GM21786 (cell line): ENCODE results near the gene CANT1.

ENCODE experiments used
- ATAC-seq: cut with Tn5 transposase; IDR thresholded peaks from one replicate; pipeline ENCODE4 v1.9.1; 2021; ENCODE audit not compliant: unreplicated experiment

CANT1 gene

DNA sequence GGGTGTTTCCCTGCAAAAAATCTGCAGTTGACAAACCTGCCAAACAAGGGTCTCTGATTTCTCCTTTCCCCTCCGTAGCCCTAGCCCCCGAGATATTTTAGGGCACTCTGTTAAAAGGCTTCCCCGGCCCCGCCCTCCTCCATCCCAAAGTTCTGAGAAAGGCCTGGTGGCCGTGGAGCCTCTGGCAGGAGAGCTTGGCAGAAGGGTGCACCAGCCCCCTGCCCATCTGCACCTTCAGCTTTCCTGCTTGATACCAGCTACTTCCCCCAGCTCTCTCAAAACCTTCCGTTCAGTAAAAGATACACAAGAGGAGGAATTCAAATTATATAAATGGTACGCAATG is 711 bp upstream of the CANT1 start:
- no peak for ATAC-seq

DNA sequence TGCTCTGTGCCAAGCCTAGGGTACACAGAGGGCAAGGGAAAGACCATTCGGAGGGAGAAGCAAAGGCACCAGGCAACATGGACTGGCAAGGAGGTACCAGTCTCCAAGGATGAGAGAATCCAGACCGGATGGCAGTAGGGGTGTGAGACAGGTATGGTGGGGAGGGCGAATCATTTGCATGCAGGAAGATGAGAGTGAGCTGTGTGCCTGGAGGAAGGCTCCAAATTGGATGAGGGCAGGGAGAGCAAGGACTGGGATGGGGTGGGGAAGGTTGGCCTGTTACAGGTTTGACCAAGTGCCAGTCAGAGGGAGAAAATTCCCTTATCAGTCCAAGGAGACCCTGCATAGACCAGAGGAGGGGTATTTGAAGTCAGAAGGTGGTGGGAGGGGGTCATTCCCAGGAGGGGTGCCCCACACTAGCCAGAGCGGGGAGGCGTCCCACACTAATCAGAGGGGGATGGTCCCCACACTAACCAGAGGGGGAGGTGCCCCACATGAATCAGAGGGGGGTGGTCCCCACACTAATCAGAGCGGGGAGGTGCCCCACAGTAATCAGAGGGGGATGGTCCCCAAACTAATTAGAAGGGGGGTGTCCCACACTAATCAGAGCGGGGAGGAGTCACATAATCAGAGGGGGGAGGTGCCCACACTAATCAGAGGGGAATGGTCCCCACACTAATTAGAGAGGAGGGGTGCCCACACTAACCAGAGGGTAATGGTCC is 737 bp downstream of the CANT1 start:
- ATAC-seq: peak; percentile 7

DNA sequence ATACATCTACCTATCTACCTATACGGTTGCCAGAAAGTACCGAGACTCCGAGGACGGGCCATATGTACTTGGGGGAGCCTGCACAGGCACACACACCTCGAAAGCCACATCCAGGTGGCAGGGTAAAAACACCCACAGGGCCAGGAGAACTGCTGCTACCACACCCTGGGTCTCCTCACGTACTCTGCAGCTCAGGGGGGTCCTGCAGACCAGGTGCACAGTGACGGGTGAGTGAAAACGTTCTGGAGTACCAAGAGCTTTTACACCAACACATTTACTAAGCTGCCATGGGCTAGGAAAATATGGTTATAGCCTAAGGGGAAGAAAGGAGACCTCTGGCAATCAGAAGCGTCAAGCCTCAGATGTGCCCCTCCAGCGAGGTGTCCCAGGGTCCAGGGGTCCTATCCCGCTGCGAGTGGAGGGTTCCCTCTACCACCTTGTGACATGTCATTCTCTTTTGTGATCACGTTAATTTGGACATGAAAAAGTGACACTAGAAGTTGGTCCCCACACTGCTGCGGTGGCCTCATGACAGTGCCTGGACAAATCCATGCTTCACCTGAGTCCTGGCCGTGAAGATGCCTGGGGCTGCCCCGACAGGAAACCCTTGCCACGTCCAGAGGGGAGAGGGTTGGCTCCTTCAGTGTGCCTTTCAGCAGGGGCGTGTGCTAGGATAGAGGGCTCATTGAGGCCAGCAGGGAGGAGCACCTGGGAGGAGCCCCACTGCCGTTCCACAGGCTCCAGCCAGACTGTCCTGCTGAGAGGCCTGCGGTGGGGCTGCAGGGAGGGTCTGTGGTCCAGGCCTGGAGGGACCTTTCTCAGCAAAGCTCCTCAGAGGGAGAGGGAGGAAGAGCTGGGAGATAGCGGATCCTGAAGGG is 1.8 kb downstream of the CANT1 start:
- ATAC-seq: no peak

DNA sequence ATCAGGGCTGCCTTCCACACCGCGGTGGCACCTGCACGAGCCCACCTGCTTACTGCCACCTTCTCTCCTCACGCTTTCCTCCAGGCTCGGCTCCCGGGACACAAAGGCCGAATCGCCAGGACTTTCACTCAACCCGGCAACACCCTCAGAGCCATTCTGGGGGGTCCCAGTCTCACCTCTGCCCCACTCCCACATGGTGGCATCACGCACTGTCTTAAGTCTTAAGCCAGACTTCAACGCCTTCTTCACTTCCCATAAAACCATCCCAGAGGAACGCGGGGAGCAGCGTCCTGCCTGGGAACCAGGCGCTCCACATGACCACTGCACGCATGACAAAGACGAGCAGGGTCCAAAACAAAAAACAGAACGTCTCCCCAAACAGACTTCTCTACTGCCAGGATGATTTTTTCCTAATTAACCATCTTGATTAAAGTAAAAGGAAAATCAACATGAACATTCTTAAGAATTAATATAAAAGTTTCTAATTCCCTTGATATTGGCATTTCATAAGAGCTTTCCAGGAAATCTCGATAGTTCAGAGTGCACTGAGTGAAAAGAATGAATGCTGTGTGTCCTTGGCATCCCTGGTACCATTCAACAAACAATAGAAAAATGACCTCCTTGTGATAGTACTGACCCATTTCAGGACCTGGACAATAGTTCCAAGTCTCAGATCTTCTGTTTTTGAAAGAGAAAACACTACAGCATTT is 2.6 kb downstream of the CANT1 start:
- ATAC-seq: no peak

DNA sequence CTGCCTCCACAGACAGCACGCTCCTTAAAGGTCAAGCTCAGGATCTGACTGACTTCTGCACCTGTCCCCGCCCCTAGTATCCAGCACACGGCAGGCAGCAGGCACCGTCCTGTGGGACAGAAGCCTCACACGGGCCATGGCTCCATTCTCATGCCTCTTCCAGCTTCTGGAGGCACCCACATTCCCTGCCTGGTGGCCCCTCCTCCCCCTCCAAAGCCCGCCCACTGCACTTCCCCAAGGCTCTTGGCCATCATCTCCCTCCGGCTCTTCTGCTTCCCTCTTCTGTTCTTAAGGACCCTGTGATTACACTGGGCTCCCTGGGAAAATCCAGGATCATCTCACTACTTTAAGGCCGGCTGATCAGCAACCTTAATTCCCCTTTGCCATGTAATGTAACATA is 3.5 kb downstream of the CANT1 start:
- no peak for ATAC-seq

DNA sequence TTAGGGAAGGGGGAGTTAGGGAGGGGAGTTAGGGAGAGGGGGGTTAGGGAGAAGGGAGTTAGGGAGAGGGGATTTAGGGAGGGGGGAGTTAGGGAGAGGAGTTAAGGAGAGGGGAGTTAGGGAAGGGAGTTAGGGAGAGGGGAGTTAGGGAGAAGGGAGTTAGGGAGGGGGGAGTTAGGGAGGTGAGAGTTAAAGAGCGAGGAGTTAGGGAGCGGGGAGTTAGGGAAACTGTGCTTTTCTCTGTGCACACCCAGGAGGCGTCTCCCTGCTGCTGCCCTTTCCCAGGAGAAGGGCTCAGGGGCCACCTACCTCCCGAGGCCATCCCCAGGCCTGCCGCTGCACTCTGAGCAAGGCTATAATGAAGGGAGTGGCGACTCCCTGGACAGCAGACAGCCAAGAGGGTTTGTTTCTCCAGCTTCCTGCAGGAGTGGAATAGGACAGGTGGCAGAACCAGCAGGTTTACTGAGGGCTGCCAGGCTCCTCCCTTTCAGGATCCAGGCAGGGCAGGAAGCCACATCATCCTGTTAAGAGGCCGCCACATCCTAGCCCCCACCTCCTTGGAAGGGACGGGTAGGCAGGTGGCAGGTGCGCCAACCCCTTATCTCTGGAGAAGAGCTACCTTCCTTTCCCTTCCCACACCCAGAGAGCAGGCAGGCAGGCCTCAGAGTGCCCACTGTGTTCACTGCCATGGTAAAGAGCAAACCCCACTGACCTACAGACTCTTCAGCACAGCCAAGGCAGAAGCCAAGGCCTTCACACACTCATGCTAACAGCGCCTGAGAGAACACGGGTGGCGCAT is 4.3 kb downstream of the CANT1 start:
- no peak for ATAC-seq

DNA sequence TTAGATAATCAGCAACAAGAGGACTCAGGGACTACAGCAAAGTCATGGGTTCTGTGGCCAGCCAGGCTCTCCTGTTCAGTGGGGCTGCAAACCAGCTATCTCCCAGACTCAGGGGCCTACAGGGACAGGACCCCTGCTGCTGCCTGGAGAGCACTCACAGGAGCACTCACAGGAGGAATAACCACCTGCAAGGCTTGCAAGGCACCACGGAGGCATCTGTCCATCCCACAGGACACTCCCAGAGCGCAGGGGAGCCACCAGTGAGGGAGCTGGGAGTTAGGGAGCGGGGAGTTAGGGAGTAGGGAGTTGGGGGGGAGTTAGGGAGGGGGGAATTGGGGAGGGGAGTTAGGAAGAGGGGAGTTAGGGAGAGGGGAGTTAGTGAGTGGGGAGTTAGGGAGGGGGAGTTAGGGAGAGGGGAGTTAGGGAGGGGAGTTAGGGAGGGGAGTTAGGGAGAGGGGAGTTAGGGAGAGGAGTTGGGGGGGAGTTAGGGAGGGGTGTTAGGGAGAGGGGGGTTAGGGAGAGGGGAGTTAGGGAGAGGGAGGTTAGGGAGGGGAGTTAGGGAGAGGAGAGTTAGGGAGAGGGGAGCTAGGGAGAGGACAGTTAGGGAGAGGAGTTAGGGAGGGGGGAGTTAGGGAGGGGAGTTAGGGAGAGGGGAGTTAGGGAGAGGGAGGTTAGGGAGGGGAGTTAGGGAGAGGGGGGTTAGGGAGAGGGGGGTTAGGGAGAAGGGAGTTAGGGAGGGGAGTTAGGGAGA is 5.7 kb downstream of the CANT1 start:
- ATAC-seq: no peak

DNA sequence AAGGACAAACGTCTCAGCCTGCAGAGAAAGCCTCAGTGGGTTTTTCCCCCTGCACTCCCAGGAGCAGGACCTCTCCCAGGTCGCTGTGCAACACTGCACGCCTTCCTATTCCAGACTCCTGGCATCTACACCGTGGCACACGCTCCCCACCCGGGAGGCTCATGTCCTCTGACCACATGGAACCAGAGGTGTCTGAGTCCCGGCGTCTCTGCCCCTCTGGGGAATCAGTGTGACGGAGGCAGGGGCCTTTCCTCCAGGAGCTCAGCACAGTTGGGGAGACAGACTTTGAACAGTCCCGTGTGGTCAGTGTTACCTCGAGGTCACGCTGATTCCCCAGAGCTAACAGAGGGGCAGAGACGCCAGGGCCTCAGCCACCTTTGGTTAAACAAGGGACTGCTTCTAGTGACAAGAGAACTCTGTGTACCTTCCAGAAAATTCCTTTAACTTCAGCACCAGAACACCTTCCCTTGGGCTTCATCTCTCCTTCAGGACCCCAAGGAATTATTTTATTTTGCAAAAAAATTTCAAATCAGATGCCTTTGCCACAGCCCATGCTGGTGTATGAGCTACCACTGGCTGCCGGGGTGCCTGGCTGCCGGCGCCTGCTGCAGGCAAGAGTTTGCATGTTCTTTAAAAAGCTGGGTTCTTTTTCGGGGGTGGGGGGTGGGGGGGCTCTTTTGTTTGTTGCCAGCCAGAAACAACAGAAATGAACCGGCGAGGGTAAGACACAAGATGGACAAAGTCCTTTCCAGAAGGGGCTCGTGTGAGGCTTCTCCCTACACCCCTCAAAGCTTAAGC is 6.6 kb downstream of the CANT1 start:
- no peak for ATAC-seq

DNA sequence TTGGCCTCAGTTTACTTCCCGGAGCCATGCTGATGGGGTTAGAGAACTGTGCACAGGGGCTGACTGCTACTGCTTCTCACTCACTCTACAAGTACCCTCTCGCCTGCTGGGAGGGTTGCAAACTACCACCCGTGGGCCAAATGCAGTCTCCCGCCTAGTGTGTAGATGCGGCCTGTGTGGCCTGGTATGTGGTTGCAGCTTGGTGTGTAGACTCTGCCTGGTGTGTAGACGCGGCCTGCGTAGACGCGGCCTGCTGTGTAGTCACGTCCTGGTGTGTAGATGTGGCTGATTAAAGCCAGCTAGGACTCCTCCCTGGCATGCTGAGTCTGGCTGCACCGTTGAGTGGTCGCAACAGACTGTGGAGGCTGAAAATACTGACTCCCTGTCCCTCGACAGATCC is 7.3 kb downstream of the CANT1 start:
- ATAC-seq: no peak

DNA sequence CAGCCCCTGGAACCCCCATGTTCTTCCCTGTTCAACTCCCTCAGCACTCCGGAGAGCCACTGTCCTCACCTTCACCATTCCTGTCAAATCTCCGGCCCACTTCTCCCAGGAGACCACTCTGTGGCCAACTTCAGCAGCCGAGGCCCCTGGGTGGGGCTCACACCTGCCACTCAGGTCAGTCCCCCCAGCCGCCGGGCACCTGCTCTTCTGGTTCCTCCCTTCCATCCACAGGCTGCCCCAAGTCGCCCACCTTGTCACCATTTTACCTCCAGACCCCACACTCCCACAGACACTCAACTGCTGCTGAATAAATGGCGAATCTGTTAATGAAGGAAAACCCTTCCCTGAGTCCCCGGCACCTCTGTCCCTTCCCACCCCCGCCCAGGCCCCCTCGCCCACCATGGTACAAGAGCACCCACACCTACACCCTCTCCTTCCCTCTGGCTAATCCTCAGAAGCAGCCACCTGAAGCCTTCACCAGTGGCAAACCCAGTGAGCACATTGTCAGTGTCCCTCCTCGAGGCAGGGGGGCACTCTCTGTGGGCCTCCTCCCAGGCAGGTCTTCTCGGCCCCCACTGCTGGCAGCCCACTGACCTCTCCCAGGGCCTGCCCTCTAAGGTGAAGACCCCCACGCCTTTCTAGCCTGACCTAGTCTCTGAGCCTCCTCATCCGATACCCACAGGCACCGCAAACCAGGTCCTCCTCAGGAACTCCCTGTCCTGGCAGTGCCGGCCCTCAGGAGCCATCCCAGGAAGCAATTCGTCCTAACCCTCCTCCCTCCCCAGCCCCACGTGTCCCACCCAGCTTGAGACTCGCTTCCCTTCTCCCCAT is 8.2 kb downstream of the CANT1 start:
- no peak for ATAC-seq

DNA sequence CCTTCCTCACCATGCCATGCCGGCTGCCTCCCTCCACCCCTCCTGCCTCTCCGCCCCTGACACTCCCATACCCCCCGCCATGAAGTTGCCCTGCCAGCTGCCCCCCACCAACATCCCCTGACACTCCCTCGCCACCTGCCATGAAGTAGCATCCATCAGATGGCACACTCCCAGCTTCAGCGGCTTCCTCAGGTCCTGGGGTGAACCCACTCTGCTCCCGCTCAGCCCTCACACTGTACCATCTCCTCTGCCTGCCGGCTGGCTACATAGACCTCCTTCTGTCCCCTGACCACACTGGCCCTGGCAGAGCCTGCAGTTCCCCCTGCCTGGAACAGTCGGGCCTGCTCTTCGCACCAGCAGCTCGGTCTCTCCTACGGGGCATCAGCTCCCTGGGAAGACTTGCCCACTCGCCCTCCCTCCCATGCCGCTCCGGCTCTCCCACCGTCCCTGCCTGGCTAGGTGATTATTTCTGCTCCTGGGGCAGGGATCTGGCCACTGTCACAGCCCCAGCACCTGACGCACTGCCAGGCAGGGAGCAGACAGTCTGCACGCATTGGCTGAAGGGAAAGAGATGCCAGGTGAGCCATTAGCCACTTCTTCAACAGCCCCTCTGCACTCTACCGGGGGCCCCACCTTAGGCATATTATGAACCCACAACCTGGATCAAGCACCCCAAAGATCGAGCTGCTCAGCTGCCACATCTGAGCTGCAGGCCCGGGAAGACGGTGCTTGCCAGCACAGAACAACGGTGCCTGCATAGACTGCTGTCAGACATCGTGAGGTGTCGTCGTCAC is 9.0 kb downstream of the CANT1 start:
- no peak for ATAC-seq

DNA sequence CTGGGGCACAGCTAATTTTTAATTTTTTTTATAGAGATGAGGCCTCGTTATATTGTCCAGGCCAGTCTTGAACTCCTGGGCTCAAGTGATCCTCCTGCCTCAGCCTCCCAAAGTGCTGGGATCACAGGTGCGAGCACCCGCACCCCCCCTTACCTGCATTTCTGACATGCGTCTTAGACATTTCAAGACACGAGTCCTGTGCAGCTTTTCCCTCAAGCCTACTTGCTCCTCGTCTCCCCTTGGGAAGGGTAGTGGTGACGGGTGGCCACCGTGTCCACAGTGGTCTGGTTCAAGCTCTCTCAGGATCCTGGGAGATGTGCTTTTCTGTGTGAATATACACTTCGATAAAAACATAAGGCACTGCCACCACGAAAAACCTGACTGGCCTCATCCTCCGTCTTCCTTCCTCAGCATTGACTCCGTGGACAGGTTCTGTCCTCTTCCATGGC is 9.6 kb downstream of the CANT1 start:
- no peak for ATAC-seq

DNA sequence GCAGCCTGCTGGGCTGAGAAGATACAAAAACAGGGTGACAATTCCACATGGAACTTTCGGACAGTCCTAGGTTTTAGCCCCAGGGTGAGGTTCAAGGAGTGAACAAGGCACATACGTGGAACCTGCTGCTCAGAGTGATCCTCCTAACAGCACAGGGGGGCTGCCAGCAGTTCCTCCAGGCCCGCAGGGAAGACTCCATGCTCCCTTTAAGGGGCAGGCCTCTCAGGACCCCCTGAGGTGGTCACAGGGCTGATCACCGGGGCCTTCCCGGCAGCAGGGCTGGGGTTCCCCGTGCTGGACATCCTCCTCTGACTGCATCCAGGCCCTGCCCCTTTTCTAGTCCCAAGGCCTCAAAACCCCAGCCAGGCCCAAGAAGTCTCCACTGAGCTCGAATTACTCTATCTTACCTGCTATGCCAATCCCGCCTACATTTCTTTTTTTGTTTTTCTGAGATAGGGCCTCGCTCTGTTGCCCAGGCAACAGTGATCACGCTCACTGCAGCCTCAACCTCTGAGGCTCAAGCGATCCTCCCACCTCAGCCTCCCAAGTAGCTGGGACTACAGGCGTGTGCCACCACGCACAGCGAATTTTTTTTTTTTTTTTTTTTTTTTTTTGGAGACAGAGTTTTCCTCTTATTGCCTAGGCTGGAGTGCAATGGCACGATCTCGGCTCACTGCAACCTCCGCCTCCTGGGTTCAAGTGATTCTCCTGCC is 10.4 kb downstream of the CANT1 start:
- ATAC-seq: no peak

DNA sequence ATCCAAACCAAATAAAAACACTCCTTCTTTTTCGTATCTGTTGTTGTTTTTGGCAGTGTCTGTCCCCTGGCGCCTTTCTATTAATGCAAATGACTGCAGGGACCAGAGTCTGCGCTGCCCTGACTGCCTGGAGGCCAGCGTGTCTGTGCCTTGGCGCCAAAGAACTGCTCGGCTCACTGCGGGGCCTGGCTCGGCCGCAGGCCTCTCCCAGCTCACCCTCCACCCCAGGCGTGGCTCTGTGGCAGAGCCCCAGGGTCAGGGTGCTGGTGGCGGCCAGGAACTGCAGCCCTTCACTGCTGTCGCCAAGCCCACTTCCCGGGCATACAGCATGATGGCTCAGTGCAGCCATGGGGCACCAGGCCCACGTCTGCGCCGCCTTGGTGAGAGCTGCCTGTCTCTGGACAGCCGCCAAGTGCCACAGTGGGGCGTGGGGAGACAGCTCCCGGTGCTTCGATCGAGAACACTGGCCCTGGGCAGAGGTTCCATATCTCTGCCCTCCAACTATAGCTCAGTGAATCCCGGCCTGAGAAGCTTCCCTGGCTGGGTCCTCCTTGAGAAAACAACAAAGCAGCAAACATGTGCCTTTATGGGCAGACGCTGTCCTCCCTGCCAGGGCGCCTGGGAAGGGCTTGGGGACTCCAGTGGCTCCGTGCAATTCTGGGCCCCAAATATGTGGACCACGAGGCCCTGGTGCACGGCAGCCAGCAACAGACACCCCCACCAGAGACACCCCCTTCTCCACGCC is 11.1 kb downstream of the CANT1 start:
- no peak for ATAC-seq

DNA sequence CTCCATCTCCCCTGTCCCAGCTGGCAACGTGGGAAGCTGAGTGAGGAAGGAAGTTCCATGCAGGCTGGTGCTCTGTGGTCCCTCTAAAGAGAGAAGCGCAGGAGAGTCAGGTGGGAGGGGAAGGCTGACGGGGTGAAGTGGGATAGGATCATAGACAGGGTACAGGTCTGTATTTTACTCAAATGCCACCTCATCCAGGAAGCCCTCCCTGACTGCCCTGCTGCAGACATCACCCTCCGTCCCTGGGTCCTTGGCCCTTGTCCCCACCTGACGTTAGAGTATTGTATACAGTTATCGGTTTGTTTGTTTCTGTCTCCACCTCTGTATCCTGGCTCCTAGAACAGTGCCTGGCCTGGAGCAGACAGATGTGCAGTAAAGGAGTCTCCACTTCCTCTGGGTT is 11.7 kb downstream of the CANT1 start:
- no peak for ATAC-seq

DNA sequence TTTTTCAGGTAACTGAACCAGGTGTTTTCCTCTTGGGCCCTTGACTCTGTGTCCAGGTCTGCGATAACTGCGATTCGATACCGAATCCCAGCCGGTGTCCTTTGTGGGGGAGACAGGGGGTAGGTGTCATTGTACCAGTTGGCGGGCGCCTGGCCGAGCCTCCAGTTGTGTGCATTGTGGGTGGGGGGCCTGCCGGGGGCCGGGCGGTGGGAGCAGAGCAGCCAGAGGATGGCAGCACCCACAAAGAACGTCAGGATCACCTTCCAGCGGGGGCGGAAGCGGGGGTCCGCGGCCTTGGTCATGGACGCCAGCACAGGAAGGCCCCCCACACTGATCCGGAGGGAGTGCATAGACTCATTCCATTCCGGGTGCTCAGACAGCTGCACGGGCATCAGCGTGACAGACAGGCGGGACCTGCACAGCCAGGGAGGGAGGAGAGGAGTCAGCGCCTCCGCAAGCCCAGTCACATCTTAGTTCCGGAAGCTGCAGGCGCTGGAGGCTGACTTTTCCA is 12.3 kb downstream of the CANT1 start:
- no peak for ATAC-seq
